ENCODE measurements around the gene GID4. TPM values are rescaled to one million over a fixed set of nuclear protein-coding genes. Genes with fewer than 3 reads are reported as not detected.

The GID4 gene
- total RNA-seq, 1 donor from 2014 or later, result 12.2 TPM

DNA sequence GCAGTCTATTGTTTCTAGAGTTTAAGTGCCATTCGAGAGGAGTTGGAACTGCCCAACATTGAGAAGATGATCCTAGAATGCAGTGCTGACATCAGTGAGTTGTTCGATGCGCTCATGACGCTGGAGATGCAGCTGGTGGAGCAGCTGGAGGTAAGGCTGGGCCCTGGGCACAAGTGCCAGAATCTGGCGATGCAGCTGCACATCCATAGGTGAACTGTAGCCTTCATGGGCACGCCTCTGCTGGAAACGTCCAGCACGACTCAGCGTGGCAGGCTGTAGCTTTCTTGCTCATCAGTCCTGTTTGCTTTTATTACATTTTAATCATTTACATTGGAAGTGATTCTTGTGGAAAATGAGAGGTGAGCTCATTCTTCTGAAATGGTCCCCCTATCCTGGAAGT is 34.9 kb upstream of the GID4 start:
- no peaks in the 10 kb centered on the region for H3K27me3 Mint-ChIP-seq (ENCODE audit: low read depth)
- H3K4me1 Mint-ChIP-seq, result peaks cover 5% of the 10 kb centered on the region
- DNase-seq (ENCODE audit: low read depth, low spot score), result no peak
- no peaks in the 10 kb centered on the region for H3K36me3 Mint-ChIP-seq (ENCODE audit: low read depth)
- TF ChIP-seq CTCF (conservative IDR thresholded peaks at IDR 0.05), result no peak
- H3K9me3 Mint-ChIP-seq, result no peaks in the 10 kb centered on the region
- no peak overlapping the region for H3K27ac Mint-ChIP-seq (ENCODE audit: unreplicated experiment)
- H3K4me3 Mint-ChIP-seq, result no peak overlapping the region

GRCh38 chr17:18004884-18005305 is 34.3 kb upstream of the GID4 start:
- DNase-seq (ENCODE audit: low read depth, low spot score), result no peak
- Mint-ChIP-seq H3K9me3 (no peaks in the 10 kb centered on the region), H3K4me3 (no peak overlapping the region), H3K4me1 (peaks cover 5% of the 10 kb centered on the region), H3K36me3 (ENCODE audit: low read depth) (no peaks in the 10 kb centered on the region), H3K27ac (ENCODE audit: unreplicated experiment) (no peak overlapping the region), H3K27me3 (ENCODE audit: low read depth) (no peaks in the 10 kb centered on the region)
- peak; percentile 46 for TF ChIP-seq CTCF (conservative IDR thresholded peaks at IDR 0.05)

- Mint-ChIP-seq H3K27ac (ENCODE audit: unreplicated experiment) (no peak overlapping the region), H3K4me3 (no peak overlapping the region), H3K36me3 (ENCODE audit: low read depth) (peaks cover 4% of the 10 kb centered on the region), H3K27me3 (ENCODE audit: low read depth) (no peaks in the 10 kb centered on the region), H3K4me1 (peaks cover 5% of the 10 kb centered on the region), H3K9me3 (no peaks in the 10 kb centered on the region)
- DNase-seq (ENCODE audit: low read depth, low spot score), result no peak
- no peak for TF ChIP-seq CTCF (conservative IDR thresholded peaks at IDR 0.05)
Measured at GRCh38 chr17:18005496-18005895, 33.7 kb upstream of the GID4 start.

DNA sequence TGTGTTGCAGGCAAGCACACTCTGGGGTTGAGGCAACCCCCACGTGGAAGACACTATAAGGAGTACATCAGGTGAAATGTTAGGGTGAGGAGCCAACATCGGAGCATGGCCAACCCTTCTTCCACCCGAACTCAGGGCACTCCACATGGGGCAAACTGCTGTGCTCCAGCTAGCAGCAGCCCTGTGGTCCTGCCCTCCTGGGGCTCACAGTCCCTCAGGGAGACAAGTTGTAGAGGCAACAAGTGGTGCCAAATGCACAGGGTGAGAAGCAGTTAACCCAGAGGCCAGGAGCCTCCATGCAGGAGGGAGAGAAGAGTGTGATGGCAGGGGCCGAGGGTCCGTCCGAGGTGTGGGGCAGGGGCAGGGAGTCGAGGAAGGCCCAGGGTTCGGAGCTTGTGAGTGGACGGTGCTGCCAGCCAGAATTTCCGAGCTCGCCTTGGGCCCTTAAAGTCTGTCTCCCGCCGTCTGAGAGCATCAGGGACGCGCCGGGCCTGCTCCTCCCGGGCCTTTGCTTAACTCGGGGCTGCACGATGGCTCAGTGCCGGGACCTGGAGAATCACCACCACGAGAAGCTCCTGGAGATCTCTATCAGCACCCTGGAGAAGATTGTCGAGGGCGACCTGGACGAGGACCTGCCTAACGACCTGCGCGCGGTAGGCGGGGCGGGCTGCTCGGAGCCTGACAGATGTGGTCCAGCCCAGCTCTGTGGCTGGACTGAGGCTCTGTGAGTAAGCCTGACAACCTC is 32.5 kb upstream of the GID4 start:
- H3K36me3 Mint-ChIP-seq (ENCODE audit: low read depth), result peaks cover 4% of the 10 kb centered on the region
- peak overlapping the region; percentile 27 for H3K27ac Mint-ChIP-seq (ENCODE audit: unreplicated experiment)
- no peaks in the 10 kb centered on the region for H3K9me3 Mint-ChIP-seq
- H3K4me3 Mint-ChIP-seq, result no peak overlapping the region
- no peaks in the 10 kb centered on the region for H3K27me3 Mint-ChIP-seq (ENCODE audit: low read depth)
- no peak for DNase-seq (ENCODE audit: low read depth, low spot score)
- peaks cover 5% of the 10 kb centered on the region for H3K4me1 Mint-ChIP-seq
- no peak for TF ChIP-seq CTCF (conservative IDR thresholded peaks at IDR 0.05)

- H3K27ac Mint-ChIP-seq (ENCODE audit: unreplicated experiment), result no peak overlapping the region
- H3K4me3 Mint-ChIP-seq, result no peak overlapping the region
- no peak for TF ChIP-seq CTCF (conservative IDR thresholded peaks at IDR 0.05)
- H3K9me3 Mint-ChIP-seq, result no peaks in the 10 kb centered on the region
- H3K27me3 Mint-ChIP-seq (ENCODE audit: low read depth), result no peaks in the 10 kb centered on the region
- no peak for DNase-seq (ENCODE audit: low read depth, low spot score)
- H3K4me1 Mint-ChIP-seq, result peaks cover 5% of the 10 kb centered on the region
- peaks cover 4% of the 10 kb centered on the region for H3K36me3 Mint-ChIP-seq (ENCODE audit: low read depth)
Measured at GRCh38 chr17:18008496-18009268, 30.5 kb upstream of the GID4 start.
